Measurements from ENCODE around the gene PROM1. TPM values are rescaled to one million over a fixed set of nuclear protein-coding genes. Genes with fewer than 3 reads are reported as not detected.

PROM1 gene
- polyA plus RNA-seq, 1 donor from 2014 or later, result 1.1 TPM

GRCh38 chr4:15968551-15969300 is 115.1 kb downstream of the PROM1 start:
- Histone ChIP-seq H3K4me2 (ENCODE audit: low read length) (no peak overlapping the region), H3K4me3 (ENCODE audit: low read length) (no peak overlapping the region), H3K36me3 (ENCODE audit: insufficient read depth, low read length) (no peaks in the 10 kb centered on the region), H2AFZ (ENCODE audit: low read depth, low read length) (no peak overlapping the region), H4K20me1 (ENCODE audit: insufficient read depth) (no peaks in the 10 kb centered on the region), H3F3A (ENCODE audit: insufficient read depth, low read length, poor library complexity, severe bottlenecking) (no peaks in the 10 kb centered on the region), H3K9me3 (ENCODE audit: low read length) (no peaks in the 10 kb centered on the region), H3K79me2 (replicated peaks; ENCODE audit: insufficient read depth, low read length) (no peaks in the 10 kb centered on the region), H3K27me3 (ENCODE audit: insufficient read depth, low read depth, low read length) (no peaks in the 10 kb centered on the region), H3K9me2 (ENCODE audit: insufficient read depth, low read length) (no peaks in the 10 kb centered on the region), H3K27ac (ENCODE audit: low read length) (no peak overlapping the region), H3K9ac (ENCODE audit: low read length) (no peak overlapping the region)
- no peak for TF ChIP-seq MXI1 (conservative IDR thresholded peaks at IDR 0.05; ENCODE audit: poor library complexity, severe bottlenecking)
- TF ChIP-seq EP300 (conservative IDR thresholded peaks at IDR 0.05; ENCODE audit: poor library complexity, severe bottlenecking), result no peak
- TF ChIP-seq EZH2 (IDR thresholded peaks at IDR 0.05; ENCODE audit: borderline replicate concordance, insufficient read depth, low read length, poor library complexity, severe bottlenecking), result no peak
- TF ChIP-seq POLR2AphosphoS5 (IDR thresholded peaks at IDR 0.05), result no peak
- TF ChIP-seq CTCF (IDR thresholded peaks at IDR 0.05; ENCODE audit: poor library complexity, severe bottlenecking), result no peak
- no peak for TF ChIP-seq TAF1 (IDR thresholded peaks at IDR 0.05; ENCODE audit: low read depth)
- TF ChIP-seq, protein P1, sequence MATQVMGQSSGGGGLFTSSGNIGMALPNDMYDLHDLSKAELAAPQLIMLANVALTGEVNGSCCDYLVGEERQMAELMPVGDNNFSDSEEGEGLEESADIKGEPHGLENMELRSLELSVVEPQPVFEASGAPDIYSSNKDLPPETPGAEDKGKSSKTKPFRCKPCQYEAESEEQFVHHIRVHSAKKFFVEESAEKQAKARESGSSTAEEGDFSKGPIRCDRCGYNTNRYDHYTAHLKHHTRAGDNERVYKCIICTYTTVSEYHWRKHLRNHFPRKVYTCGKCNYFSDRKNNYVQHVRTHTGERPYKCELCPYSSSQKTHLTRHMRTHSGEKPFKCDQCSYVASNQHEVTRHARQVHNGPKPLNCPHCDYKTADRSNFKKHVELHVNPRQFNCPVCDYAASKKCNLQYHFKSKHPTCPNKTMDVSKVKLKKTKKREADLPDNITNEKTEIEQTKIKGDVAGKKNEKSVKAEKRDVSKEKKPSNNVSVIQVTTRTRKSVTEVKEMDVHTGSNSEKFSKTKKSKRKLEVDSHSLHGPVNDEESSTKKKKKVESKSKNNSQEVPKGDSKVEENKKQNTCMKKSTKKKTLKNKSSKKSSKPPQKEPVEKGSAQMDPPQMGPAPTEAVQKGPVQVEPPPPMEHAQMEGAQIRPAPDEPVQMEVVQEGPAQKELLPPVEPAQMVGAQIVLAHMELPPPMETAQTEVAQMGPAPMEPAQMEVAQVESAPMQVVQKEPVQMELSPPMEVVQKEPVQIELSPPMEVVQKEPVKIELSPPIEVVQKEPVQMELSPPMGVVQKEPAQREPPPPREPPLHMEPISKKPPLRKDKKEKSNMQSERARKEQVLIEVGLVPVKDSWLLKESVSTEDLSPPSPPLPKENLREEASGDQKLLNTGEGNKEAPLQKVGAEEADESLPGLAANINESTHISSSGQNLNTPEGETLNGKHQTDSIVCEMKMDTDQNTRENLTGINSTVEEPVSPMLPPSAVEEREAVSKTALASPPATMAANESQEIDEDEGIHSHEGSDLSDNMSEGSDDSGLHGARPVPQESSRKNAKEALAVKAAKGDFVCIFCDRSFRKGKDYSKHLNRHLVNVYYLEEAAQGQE (IDR thresholded peaks at IDR 0.05; ENCODE audit: borderline replicate concordance), result no peak
- TF ChIP-seq SMC3 (conservative IDR thresholded peaks at IDR 0.05; ENCODE audit: poor library complexity), result no peak
- TF ChIP-seq RAD21 (conservative IDR thresholded peaks at IDR 0.05), result no peak

- no peaks in the 10 kb centered on the region for H3K27me3 ChIP-seq (ENCODE audit: insufficient read depth, low read depth, low read length)
- H3K9me2 ChIP-seq (ENCODE audit: insufficient read depth, low read length), result no peaks in the 10 kb centered on the region
- H3K4me3 ChIP-seq (ENCODE audit: low read length), result no peak overlapping the region
- no peak overlapping the region for H2AFZ ChIP-seq (ENCODE audit: low read depth, low read length)
- no peak overlapping the region for H3K4me2 ChIP-seq (ENCODE audit: low read length)
- H4K20me1 ChIP-seq (ENCODE audit: insufficient read depth), result no peaks in the 10 kb centered on the region
- H3K9ac ChIP-seq (ENCODE audit: low read length), result no peak overlapping the region
- H3K36me3 ChIP-seq (ENCODE audit: insufficient read depth, low read length), result no peaks in the 10 kb centered on the region
- H3K79me2 ChIP-seq (replicated peaks; ENCODE audit: insufficient read depth, low read length), result no peaks in the 10 kb centered on the region
- no peaks in the 10 kb centered on the region for H3K9me3 ChIP-seq (ENCODE audit: low read length)
- TF ChIP-seq CTCF (IDR thresholded peaks at IDR 0.05; ENCODE audit: poor library complexity, severe bottlenecking), result no peak
- TF ChIP-seq TAF1 (IDR thresholded peaks at IDR 0.05; ENCODE audit: low read depth), result no peak
- no peak for TF ChIP-seq RAD21 (conservative IDR thresholded peaks at IDR 0.05)
- no peak for TF ChIP-seq POLR2AphosphoS5 (IDR thresholded peaks at IDR 0.05)
- TF ChIP-seq EP300 (conservative IDR thresholded peaks at IDR 0.05; ENCODE audit: poor library complexity, severe bottlenecking), result no peak
- no peak for TF ChIP-seq SMC3 (conservative IDR thresholded peaks at IDR 0.05; ENCODE audit: poor library complexity)
- no peak for TF ChIP-seq MXI1 (conservative IDR thresholded peaks at IDR 0.05; ENCODE audit: poor library complexity, severe bottlenecking)
- no peaks in the 10 kb centered on the region for H3F3A ChIP-seq (ENCODE audit: insufficient read depth, low read length, poor library complexity, severe bottlenecking)
- H3K27ac ChIP-seq (ENCODE audit: low read length), result no peak overlapping the region
These were observed 118.5 kb downstream of the PROM1 start for GRCh38 chr4:15965325-15965724.
